GM23338 (cell line): ENCODE data around the gene SLC2A13. TPM values are rescaled to one million over a fixed set of nuclear protein-coding genes. Genes with fewer than 3 reads are reported as not detected.

Experiments
- ATAC-seq: fragments of 200-7000 bp; cut with Tn5 transposase; 3 replicates; pipeline ENCODE4 v1.9.1; 2020
- DNase-seq: peaks from one replicate; pipeline ENCODE4 v3.0.0-alpha.2; 2015; ENCODE audit warnings: low spot score
- H2AFZ ChIP-seq: fragments of 200-600 bp; sonication (generic); 2 replicates; pipeline ENCODE4 v1.8.0; 2016; ENCODE audit warnings: antibody characterized with exemption, mild to moderate bottlenecking, moderate library complexity
- H3F3A ChIP-seq: fragments of 200-600 bp; sonication (generic); replicated peaks from 2 replicates; pipeline ENCODE4 v1.8.0; 2017; ENCODE audit warnings: antibody characterized with exemption, mixed run types, low read depth
- H3K27ac ChIP-seq: fragments of 200-600 bp; sonication (generic); 2 replicates; pipeline ENCODE4 v1.6.1; 2016; ENCODE audit warnings: low read depth
- H3K27me3 ChIP-seq: fragments of 200-600 bp; sonication (generic); 2 replicates; pipeline ENCODE4 v1.8.0; 2016; ENCODE audit warnings: mild to moderate bottlenecking, mixed run types, moderate library complexity; ENCODE audit not compliant: insufficient read depth
- H3K36me3 ChIP-seq: fragments of 200-600 bp; sonication (generic); 2 replicates; pipeline ENCODE4 v1.8.0; 2016; ENCODE audit warnings: mild to moderate bottlenecking; ENCODE audit not compliant: insufficient read depth
- H3K4me1 ChIP-seq: fragments of 200-600 bp; sonication (generic); 2 replicates; pipeline ENCODE4 v1.8.0; 2016; ENCODE audit warnings: mild to moderate bottlenecking, moderate library complexity; ENCODE audit not compliant: insufficient read depth
- H3K4me2 ChIP-seq: fragments of 200-600 bp; sonication (generic); 2 replicates; pipeline ENCODE4 v1.7.1; 2017; ENCODE audit warnings: mixed run types
- H3K4me3 ChIP-seq: fragments of 200-600 bp; sonication (generic); 2 replicates; pipeline ENCODE4 v1.6.1; 2016; ENCODE audit warnings: mixed run types
- H3K79me2 ChIP-seq: fragments of 200-600 bp; sonication (generic); replicated peaks from 2 replicates; pipeline ENCODE4 v1.8.0; 2017; ENCODE audit warnings: mild to moderate bottlenecking; ENCODE audit not compliant: insufficient read depth
- H3K9me2 ChIP-seq: fragments of 200-600 bp; sonication (generic); 2 replicates; pipeline ENCODE4 v1.8.0; 2017; ENCODE audit not compliant: insufficient read depth
- H4K20me1 ChIP-seq: fragments of 200-600 bp; sonication (generic); replicated peaks from 2 replicates; pipeline ENCODE4 v1.8.0; 2017; ENCODE audit warnings: mild to moderate bottlenecking; ENCODE audit not compliant: insufficient read depth
- H3K27ac Mint-ChIP-seq: 2 replicates; pipeline ENCODE4 v1.8.0; 2020; ENCODE audit warnings: inconsistent platforms, mild to moderate bottlenecking, moderate library complexity, mixed read lengths
- H3K27me3 Mint-ChIP-seq: 3 replicates; pipeline ENCODE4 v1.8.0; 2022; ENCODE audit warnings: low read depth, mild to moderate bottlenecking, moderate library complexity, mixed read lengths, inconsistent platforms; ENCODE audit not compliant: insufficient read depth, poor library complexity
- H3K36me3 Mint-ChIP-seq: 3 replicates; pipeline ENCODE4 v1.8.0; 2021; ENCODE audit warnings: low read depth, mild to moderate bottlenecking, inconsistent platforms, moderate library complexity, mixed read lengths
- H3K4me1 Mint-ChIP-seq: 3 replicates; pipeline ENCODE4 v1.8.0; 2020; ENCODE audit warnings: mild to moderate bottlenecking, inconsistent platforms, mixed read lengths
- H3K4me3 Mint-ChIP-seq: 3 replicates; pipeline ENCODE4 v1.8.0; 2021; ENCODE audit warnings: moderate library complexity, mild to moderate bottlenecking, inconsistent platforms, mixed read lengths
- H3K9me3 Mint-ChIP-seq: 3 replicates; pipeline ENCODE4 v1.8.0; 2020; ENCODE audit warnings: moderate library complexity, mild to moderate bottlenecking, inconsistent platforms, mixed read lengths
- CREB1 ChIP-seq: fragments of 250-450 bp; sonication (Bioruptor Pico); IDR thresholded peaks from 2 replicates; pipeline ENCODE4 v1.5.0; 2020; ENCODE audit warnings: low read depth, mild to moderate bottlenecking, moderate library complexity
- ETS1 ChIP-seq: IDR thresholded peaks from 2 replicates; pipeline ENCODE4 v1.6.1; 2016; ENCODE audit warnings: antibody characterized with exemption
- EZH2phosphoT487 ChIP-seq: fragments of 200-600 bp; sonication (generic); IDR thresholded peaks from one replicate; pipeline ENCODE4 v1.8.1; 2018; ENCODE audit warnings: antibody characterized with exemption; ENCODE audit not compliant: unreplicated experiment
- JUNB ChIP-seq: IDR thresholded peaks from one replicate; pipeline ENCODE4 v1.6.1; 2016; ENCODE audit warnings: antibody characterized with exemption; ENCODE audit not compliant: unreplicated experiment
- POLR2AphosphoS5 ChIP-seq: IDR thresholded peaks from 2 replicates; pipeline ENCODE4 v1.6.1; 2016; ENCODE audit warnings: antibody characterized with exemption, low read depth
- REST ChIP-seq: IDR thresholded peaks from one replicate; pipeline ENCODE4 v1.6.1; 2018; ENCODE audit warnings: antibody characterized with exemption; ENCODE audit not compliant: unreplicated experiment
- ZNF114 ChIP-seq: fragments of 250-450 bp; sonication (Bioruptor Pico); IDR thresholded peaks from 2 replicates; pipeline ENCODE4 v1.5.0; 2020; ENCODE audit warnings: mild to moderate bottlenecking, moderate library complexity
- ZNF462 ChIP-seq: fragments of 250-450 bp; sonication (Bioruptor Pico); IDR thresholded peaks from 2 replicates; pipeline ENCODE4 v1.5.0; 2020; ENCODE audit warnings: mild to moderate bottlenecking, moderate library complexity
- polyA plus RNA-seq: library from polyadenylated mRNA; unstranded; fragments of >200 nt; fragmentation: Nextera tagmentation; extraction: Ambion mirVana; gene quantifications from 2 replicates; pipeline ENCODE4 v1.2.1, GENCODE V29; 2016
- total RNA-seq: library from RNA; depleted of rRNA; stranded (reverse); fragments of >200 nt; shearing (Covaris generic); gene quantifications from 2 replicates; pipeline ENCODE4 v1.2.3, GENCODE V29; 2014

SLC2A13 gene
- total and polyA plus RNA-seq, 2 experiments from 2014 or later, result 6.8 to 22.7 TPM

- TF ChIP-seq POLR2AphosphoS5, result no peak
- no peak for TF ChIP-seq JUNB
- no peak for TF ChIP-seq EZH2phosphoT487
- TF ChIP-seq ZNF114 (CRISPR knock-in tag), result no peak
- no peak for TF ChIP-seq CREB1
- no peak for TF ChIP-seq ETS1
Measured at GRCh38 chr12:40055776-40056175, 50.1 kb downstream of the SLC2A13 start (continued).

GRCh38 chr12:40055228-40055579 lies 50.7 kb downstream of the SLC2A13 start:
- H3K4me2 ChIP-seq, result no peak overlapping the region
- H3K4me1 Mint-ChIP-seq, result no peaks in the 10 kb centered on the region
- no peak overlapping the region for H2AFZ ChIP-seq
- H3K36me3 Mint-ChIP-seq, result no peaks in the 10 kb centered on the region
- no peak overlapping the region for H3K27ac Mint-ChIP-seq
- no peak overlapping the region for H3K4me3 Mint-ChIP-seq
- no peaks in the 10 kb centered on the region for H3K4me1 ChIP-seq
- H3F3A ChIP-seq, result no peaks in the 10 kb centered on the region
- peaks cover 2% of the 10 kb centered on the region; the same call in 1 of the 2 replicates for H3K79me2 ChIP-seq
- H4K20me1 ChIP-seq, result no peaks in the 10 kb centered on the region
- ATAC-seq (no peak), DNase-seq (no peak)
- no peaks in the 10 kb centered on the region for H3K9me3 Mint-ChIP-seq
- H3K27me3 ChIP-seq, result no peaks in the 10 kb centered on the region
- no peak for TF ChIP-seq REST
- TF ChIP-seq ZNF462 (CRISPR knock-in tag), result no peak
- no peak for TF ChIP-seq JUNB
- H3K4me3 ChIP-seq, result no peak overlapping the region
- H3K27me3 Mint-ChIP-seq, result no peaks in the 10 kb centered on the region
- H3K36me3 ChIP-seq, result no peaks in the 10 kb centered on the region
- H3K27ac ChIP-seq, result no peak overlapping the region
- H3K9me2 ChIP-seq, result 0 out of 2 replicates have a peak, but pooled peaks cover 5% of the 10 kb centered on the region
